ENCODE measurements around the gene PRMT5.

The PRMT5 gene

DNA sequence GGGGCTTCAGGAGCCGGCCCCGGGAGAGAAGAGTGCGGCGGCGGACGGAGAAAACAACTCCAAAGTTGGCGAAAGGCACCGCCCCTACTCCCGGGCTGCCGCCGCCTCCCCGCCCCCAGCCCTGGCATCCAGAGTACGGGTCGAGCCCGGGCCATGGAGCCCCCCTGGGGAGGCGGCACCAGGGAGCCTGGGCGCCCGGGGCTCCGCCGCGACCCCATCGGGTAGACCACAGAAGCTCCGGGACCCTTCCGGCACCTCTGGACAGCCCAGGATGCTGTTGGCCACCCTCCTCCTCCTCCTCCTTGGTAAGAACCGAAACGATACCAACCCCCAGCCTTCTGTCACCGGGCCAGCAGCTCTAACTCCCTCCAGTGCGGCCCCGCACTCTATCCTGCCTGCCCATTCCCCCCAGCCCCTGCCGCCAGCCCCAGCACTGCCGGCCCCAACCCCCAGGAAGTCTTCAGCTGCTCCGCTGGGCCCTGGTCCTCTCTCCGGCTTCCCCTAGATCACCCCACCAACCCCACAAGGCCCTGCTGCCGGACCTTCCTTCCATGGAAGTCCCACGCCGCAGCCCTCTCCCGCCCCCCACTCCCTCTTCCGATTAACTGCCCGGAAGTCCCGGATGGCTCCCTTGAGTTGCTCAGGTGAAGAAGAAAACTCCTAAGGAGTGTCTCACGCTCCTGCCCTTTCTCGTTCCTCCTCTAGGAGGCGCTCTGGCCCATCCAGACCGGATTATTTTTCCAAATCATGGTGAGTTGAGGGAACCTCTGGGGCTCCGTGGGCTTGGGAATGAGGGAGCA lies 56.9 kb downstream of the PRMT5 start:
- peak overlapping the region; percentile 63 to 87 for H3K4me3 ChIP-seq (replicated peaks in 1 of 2; ENCODE audit: low read depth in 2 of 2, low read length in 2 of 2)
- peak; percentile 86 to 87 for DNase-seq (ENCODE audit: low read depth in 2 of 2)
- TF ChIP-seq CTCF (IDR thresholded peaks at IDR 0.05; ENCODE audit: low read depth, low read length) = peak; percentile 97

DNA sequence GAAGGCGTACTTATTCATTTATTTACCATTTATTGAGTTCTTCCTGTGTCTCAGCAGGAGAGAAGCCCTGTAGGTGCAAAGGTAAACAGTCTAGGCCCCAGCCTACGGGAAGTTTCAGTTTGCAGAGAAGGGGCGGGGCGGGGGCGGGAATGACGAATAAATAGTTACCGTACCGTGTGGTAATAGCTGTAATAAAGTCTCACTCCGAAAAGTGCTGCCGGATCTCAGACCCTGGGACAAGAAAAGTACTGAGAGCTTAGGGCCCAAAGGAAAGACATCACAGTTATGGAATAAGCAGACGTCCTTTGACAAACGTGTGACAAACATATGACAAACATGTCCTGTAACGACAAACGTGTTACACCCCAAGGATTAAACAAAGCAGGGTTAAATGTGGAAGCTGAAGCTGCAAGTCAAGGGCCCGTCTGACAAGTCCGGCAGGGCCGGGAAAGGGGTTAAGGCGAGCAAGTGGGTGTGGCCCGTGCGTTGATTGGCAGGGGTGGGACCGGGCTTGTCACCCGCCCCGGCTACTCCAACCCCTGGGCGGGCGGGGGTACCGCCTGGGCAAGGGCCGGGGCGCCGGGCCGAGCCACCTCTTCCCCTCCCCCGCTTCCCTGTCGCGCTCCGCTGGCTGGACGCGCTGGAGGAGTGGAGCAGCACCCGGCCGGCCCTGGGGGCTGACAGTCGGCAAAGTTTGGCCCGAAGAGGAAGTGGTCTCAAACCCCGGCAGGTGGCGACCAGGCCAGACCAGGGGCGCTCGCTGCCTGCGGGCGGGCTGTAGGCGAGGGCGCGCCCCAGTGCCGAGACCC lies 57.7 kb downstream of the PRMT5 start, which contains the start of gene LRP10:
LRP10 (plus strand) TSS at position 517 of the 809 bp plus-strand sequence. CDS start 564 bp downstream, outside the sequence.
- no peak for TF ChIP-seq CTCF (IDR thresholded peaks at IDR 0.05; ENCODE audit: low read depth, low read length)
- peak; percentile 86 to 92 for DNase-seq (ENCODE audit: low read depth in 2 of 2)
- peak within 1 kb of the TSS; percentile 63 to 87 for H3K4me3 ChIP-seq (replicated peaks in 1 of 2; ENCODE audit: low read depth in 2 of 2, low read length in 2 of 2)

GRCh38 chr14:22870811-22871223 lies 58.4 kb downstream of the PRMT5 start:
- no peak for TF ChIP-seq CTCF (IDR thresholded peaks at IDR 0.05; ENCODE audit: low read depth, low read length)
- no peak for DNase-seq (ENCODE audit: low read depth in 2 of 2)
- peak overlapping the region; percentile 63 to 87 for H3K4me3 ChIP-seq (replicated peaks in 1 of 2; ENCODE audit: low read depth in 2 of 2, low read length in 2 of 2)

Measured in cardiac fibroblast (primary cell).